ENCODE data around the gene TLR5. TPM values are rescaled to one million over a fixed set of nuclear protein-coding genes. Genes with fewer than 3 reads are reported as not detected.

Gene TLR5
- total and polyA plus RNA-seq, 11 donors: 0.25 to 9.0 (median 1.7) TPM

- no peak for TF ChIP-seq POLR2A (IDR thresholded peaks at IDR 0.05)
- TF ChIP-seq, protein P1, sequence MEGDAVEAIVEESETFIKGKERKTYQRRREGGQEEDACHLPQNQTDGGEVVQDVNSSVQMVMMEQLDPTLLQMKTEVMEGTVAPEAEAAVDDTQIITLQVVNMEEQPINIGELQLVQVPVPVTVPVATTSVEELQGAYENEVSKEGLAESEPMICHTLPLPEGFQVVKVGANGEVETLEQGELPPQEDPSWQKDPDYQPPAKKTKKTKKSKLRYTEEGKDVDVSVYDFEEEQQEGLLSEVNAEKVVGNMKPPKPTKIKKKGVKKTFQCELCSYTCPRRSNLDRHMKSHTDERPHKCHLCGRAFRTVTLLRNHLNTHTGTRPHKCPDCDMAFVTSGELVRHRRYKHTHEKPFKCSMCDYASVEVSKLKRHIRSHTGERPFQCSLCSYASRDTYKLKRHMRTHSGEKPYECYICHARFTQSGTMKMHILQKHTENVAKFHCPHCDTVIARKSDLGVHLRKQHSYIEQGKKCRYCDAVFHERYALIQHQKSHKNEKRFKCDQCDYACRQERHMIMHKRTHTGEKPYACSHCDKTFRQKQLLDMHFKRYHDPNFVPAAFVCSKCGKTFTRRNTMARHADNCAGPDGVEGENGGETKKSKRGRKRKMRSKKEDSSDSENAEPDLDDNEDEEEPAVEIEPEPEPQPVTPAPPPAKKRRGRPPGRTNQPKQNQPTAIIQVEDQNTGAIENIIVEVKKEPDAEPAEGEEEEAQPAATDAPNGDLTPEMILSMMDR (IDR thresholded peaks at IDR 0.05): no peak
- H3K4me1 ChIP-seq: peaks cover 0 to 64% (median 0%) of the 10 kb centered on the region in 12 donors
- H3K27me3 ChIP-seq: peaks cover 0 to 4% (median 0%) of the 10 kb centered on the region in 9 donors
- no peak overlapping the region for H3K4me3 ChIP-seq
- no peaks in the 10 kb centered on the region for H3K9me3 ChIP-seq
- DNase-seq (no peak), ATAC-seq (no peak)
- peak overlapping the region in 1 of 12 donors; percentile 74 for H3K27ac ChIP-seq
- H3K36me3 ChIP-seq: no peaks in the 10 kb centered on the region
- intact Hi-C loops (cut with DNase I): loop anchor here in 1 of 10 donors (5.0 kb wide), 1 partner anchor 183 kb away; the partner anchor contains the start of gene SUSD4
- 47 to 100% (median 94%) methylated on average over 1 of the region's 1 CpG for WGBS, 4 donors
Measured at GRCh38 chr1:223179786-223180185, 36.7 kb upstream of the TLR5 start.

DNA sequence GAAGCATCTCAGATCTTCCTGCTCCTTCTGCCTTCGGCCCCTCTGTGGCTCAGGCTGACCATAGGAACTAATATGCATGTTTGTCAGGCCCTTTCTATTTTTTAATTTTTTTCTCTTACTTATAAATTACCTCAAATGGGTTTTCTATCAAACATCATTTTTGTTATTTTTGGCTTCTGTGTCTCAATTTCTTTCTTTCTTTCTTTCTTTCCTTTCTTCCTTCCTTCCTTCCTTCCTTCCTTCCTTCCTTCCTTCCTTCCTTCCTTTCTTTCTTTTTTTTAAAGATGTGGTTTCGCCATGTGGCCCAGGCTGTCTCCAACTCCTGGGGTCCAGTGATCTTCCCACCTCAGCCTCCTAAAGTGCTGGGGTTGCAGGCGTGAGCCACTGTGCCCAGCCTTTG lies 36.2 kb upstream of the TLR5 start:
- DNase-seq: no peak
- no peak for ATAC-seq
- H3K4me3 ChIP-seq: no peak overlapping the region
- H3K36me3 ChIP-seq: no peaks in the 10 kb centered on the region
- TF ChIP-seq POLR2A (IDR thresholded peaks at IDR 0.05): no peak
- TF ChIP-seq, protein P1 (IDR thresholded peaks at IDR 0.05): no peak
- peak overlapping the region in 1 of 12 donors; percentile 93 for H3K27ac ChIP-seq
- H3K9me3 ChIP-seq: no peaks in the 10 kb centered on the region
- peaks cover 0 to 66% (median 0%) of the 10 kb centered on the region in 12 donors for H3K4me1 ChIP-seq
- 94 to 98% (median 96%) methylated on average over 3 of the region's 3 CpGs for WGBS, 4 donors
- intact Hi-C loops (cut with DNase I): loop anchor here in 1 of 10 donors (5.0 kb wide), 1 partner anchor 183 kb away; the partner anchor contains the start of gene SUSD4
- peaks cover 0 to 4% (median 0%) of the 10 kb centered on the region in 9 donors for H3K27me3 ChIP-seq

- H3K27ac ChIP-seq: peak overlapping the region in 3 of 12 donors; percentile 17 to 93 (median 27)
- intact Hi-C loops (cut with DNase I): loop anchor here in 1 of 10 donors (5.0 kb wide), 1 partner anchor 185 kb away; the partner anchor contains the start of gene SUSD4
- H3K27me3 ChIP-seq: peaks cover 0 to 4% (median 0%) of the 10 kb centered on the region in 9 donors
- ATAC-seq (peak; percentile 33 to 55 (median 42)), DNase-seq (peak in 4 of 5 donors; percentile 23 to 53 (median 37))
- 43 to 55% (median 51%) methylated on average over 5 of the region's 5 CpGs for WGBS, 4 donors
- H3K4me1 ChIP-seq: peaks cover 0 to 66% (median 0%) of the 10 kb centered on the region in 12 donors
- H3K9me3 ChIP-seq: no peaks in the 10 kb centered on the region
- no peak overlapping the region for H3K4me3 ChIP-seq
- no peaks in the 10 kb centered on the region for H3K36me3 ChIP-seq
- TF ChIP-seq POLR2A (IDR thresholded peaks at IDR 0.05): no peak
- TF ChIP-seq, protein P1 (IDR thresholded peaks at IDR 0.05): no peak
Measured at GRCh38 chr1:223177681-223178080, 34.6 kb upstream of the TLR5 start.

GRCh38 chr1:223176437-223176836 lies 33.4 kb upstream of the TLR5 start:
- WGBS, 4 donors: 96 to 98% (median 97%) methylated on average over 3 of the region's 3 CpGs
- Histone ChIP-seq H3K27me3 (peaks cover 0 to 4% (median 0%) of the 10 kb centered on the region in 9 donors), H3K4me1 (peaks cover 0 to 61% (median 0%) of the 10 kb centered on the region in 12 donors), H3K27ac (peak overlapping the region in 2 of 12 donors; percentile 27 to 93), H3K36me3 (no peaks in the 10 kb centered on the region), H3K4me3 (peak overlapping the region in 1 of 12 donors; percentile 4), H3K9me3 (peaks cover 0 to 3% (median 0%) of the 10 kb centered on the region in 12 donors)
- intact Hi-C loops (cut with DNase I): loop anchor here in 1 of 10 donors (5.0 kb wide), 1 partner anchor 186 kb away; the partner anchor contains the start of gene SUSD4
- ATAC-seq: no peak
- TF ChIP-seq, protein P1 (IDR thresholded peaks at IDR 0.05): no peak
- TF ChIP-seq POLR2A (IDR thresholded peaks at IDR 0.05): no peak
- no peak for DNase-seq

All from heart left ventricle (tissue), 16 donors.